HG03039 (cell line): Measurements from ENCODE around the gene DOK4.
"Not testable (repeated sequence)": the region's sequence is repeated elsewhere in the genome, so short reads cannot be mapped to it uniquely, and the experiment has no call there.

Experiments used
- ATAC-seq: cut with Tn5 transposase; IDR thresholded peaks from one replicate; pipeline ENCODE4 v1.9.1; 2021; ENCODE audit warnings: mild to moderate bottlenecking, moderate library complexity; ENCODE audit not compliant: unreplicated experiment

Gene DOK4

GRCh38 chr16:57452021-57452420 lies 34.3 kb downstream of the DOK4 start:
- ATAC-seq = no peak

GRCh38 chr16:57447186-57447962 lies 38.9 kb downstream of the DOK4 start, which contains the start of the genes CIAPIN1 and COQ9:
CIAPIN1 (minus strand) TSS chr16:57447385; CDS start chr16:57440928, 6,457 bp downstream.
COQ9 (plus strand) TSS chr16:57447479; CDS start chr16:57447506, 27 bp downstream.
- ATAC-seq = peak; percentile 98

DNA sequence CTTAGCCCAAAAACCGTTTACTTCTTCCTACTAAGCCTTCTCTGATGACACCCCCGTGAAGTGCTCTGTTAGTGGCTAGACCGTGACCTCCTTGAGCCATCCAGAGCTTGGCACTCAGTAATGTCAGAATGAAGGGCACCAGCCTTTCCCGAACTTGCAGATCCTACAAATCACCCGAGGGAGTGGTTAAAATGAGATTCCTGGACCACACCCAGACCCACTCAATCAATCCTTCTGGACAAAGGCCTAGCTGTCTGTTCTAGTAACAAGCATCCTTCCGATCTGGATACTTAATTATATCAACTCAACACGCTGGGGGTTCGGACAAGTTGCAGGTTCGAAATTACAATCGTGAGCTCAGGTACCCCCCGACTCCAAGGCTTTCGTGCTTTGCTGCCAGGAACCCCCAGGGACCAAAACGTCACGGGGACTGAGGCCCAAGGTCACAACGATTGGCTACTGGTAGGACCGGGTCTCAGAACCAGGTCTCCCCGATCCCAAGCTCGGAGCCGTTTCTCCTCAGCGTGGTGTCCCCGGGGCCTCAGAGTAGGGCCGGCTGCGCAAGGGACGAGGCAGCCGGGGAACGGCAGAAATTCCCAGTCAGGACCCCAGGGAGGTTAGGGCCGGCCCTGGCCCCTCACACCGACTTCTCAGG lies 39.6 kb downstream of the DOK4 start:
- peak; percentile 26 for ATAC-seq

DNA sequence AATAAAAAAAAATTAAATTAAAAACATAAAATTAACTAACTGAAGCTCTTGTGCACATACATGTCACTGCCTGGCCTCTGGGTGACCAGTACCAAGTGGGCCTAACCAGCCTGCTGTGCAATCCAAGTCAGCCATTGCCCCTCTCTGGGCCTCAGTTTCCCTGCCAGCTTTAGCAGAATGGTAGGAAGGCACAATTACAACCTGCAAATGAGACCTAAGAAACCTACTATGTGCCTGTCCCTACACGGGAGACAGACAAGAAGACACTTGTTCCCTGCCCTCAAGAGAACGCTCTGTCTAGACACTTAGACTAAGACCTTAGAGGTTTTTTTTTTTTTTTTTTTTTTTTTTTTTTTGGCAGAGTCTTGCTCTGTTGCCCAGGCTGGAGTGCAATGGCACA lies 40.8 kb downstream of the DOK4 start:
- no peak for ATAC-seq

DNA sequence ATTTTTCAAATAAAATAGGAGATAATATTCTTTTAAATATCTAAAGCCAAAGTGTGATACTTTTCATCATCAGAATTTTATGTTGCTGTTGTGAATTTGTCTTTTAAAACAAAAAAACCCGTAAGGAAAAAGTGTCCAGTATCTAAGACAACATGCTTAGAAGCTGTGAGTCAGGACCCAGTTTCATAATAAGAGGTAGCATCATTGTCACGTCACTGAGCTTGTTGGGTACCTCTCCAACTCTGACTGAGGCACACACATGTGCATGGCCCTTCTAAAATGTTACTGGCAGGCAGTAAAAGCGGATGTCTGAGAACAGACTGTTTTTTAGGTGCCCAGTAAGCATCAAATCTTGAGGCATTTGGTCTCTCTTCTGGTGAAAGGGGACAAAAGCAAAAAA lies 41.6 kb downstream of the DOK4 start:
- ATAC-seq = no peak

DNA sequence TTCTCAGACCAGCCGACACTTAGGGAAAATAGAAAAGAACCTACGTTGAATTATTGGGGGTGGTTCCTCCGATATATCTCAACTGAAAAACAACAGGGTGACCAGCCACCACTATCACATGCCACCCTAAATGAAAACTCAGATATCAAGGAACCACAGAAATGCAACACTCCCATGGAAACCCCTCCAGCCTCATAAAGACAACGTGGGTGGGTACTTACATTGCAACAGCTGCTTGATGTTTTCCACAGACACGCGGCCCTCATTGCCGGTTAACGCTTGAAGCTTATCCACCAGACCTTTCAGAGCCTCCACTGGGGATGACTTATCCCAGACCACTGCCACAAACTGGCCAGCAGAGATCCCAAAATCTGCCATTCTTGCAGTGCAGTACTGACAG lies 45.7 kb downstream of the DOK4 start:
- ATAC-seq = not testable (repeated sequence)

- ATAC-seq = not testable (repeated sequence)
Observed at GRCh38 chr16:57439947-57440346, 46.3 kb downstream of the DOK4 start.

- ATAC-seq = no peak
Observed at GRCh38 chr16:57435838-57436237, 50.5 kb downstream of the DOK4 start.

DNA sequence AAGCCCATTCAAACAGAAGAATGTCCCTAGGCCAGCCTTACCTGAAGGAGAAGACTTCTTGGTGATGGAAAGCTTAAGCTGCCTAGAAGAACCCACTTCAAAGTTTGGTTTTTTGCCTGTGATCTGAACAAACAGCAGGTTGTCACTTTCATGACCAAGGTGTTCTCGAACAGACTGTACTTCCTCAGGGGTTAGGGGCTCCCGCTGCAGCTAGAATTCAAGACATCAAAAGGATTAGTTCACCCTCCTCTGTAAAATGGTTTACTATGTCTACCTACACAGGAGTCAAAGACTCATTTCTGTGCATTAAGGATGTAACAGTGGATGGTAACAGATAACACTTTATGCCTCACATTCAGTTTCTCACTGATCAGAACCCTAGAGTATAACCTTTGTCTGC lies 52.3 kb downstream of the DOK4 start:
- no peak for ATAC-seq

- ATAC-seq = no peak
Observed at GRCh38 chr16:57432989-57433388, 53.3 kb downstream of the DOK4 start.

DNA sequence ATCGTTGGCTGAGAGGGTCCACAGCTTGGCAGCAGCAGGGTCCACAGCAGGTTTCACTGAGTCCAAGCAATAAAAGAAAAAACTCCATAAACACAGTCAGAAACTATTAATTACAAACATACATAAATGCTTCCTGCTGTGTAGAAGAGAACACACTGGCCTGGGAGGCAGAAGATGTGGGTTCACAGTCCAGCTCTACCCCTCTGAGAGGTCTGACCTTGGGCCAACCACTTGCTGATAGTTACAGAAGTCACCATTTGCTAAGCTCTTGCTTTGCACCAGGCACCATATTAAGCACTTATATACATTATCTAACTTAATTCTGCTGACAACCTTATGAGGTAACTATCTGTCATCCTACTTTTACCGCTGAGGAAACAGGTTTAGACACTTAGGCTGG lies 53.8 kb downstream of the DOK4 start:
- ATAC-seq = no peak

GRCh38 chr16:57430955-57431354 lies 55.3 kb downstream of the DOK4 start:
- ATAC-seq = no peak

DNA sequence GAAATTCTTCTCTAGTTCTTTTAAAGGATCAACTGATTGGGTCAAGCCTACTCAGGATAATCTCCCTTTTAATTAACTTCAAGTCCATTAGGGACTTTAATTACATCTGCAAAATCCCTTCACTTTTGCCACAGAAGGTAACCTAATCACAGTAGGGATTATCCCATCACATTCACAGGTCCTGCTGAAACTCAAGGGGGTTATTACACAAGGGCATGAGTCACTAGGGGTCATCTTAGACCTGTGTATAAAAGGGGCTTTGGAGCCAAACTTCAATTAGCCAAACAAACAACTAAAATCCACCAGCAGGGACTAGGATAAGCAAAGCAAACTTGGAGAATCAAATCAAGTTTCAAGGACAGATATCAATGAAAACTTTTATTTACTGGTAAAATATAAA lies 58.5 kb downstream of the DOK4 start:
- no peak for ATAC-seq

GRCh38 chr16:57427307-57427706 lies 59.0 kb downstream of the DOK4 start:
- no peak for ATAC-seq

GRCh38 chr16:57426356-57426755 lies 59.9 kb downstream of the DOK4 start:
- no peak for ATAC-seq

- ATAC-seq = no peak
Observed at GRCh38 chr16:57424583-57424982, 61.7 kb downstream of the DOK4 start.

GRCh38 chr16:57423152-57423551 lies 63.1 kb downstream of the DOK4 start:
- no peak for ATAC-seq

DNA sequence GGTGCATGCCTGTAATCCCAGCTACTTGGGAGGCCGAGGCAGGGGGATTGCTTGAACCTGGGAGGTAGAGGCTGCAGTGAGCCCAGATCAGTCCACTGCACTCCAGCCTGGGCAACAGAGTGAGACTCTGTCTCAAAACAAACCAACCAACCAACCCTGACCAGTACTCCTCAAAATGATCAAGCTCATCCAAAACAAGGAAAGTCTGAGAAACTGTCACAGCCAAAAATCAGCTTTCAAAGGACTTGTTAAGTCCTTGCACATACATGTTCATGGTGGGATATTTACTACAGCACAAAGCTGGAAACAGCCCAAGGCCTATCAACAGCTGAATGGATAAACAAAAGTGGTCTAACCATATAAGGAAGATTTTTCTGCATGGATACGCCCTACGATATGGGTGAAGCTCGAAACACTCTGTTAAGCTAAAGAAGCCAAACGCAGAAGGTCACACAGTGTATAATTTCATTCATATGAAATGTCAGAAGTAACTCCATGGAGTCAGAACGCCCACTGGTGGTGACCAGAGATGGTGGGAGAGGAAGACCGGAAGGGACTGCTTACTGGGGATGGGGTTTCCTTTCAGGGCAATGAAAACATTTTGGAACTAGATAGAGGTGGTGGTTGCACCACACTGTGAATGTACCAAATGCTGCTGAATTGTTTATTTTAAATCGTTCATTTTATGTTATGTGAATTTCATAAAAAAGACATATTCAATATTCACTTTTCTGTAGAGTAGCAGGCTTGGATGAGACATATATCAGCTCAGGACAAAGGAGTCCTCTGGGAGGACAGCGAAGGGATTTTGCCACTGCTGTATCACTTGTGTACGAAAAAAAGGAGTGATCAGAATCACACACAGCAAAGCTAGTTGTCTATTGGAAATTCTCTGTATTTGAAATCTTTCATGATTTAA lies 64.0 kb downstream of the DOK4 start:
- ATAC-seq = no peak
